Thoracic aorta (tissue), 2 donors: ENCODE results near the gene SH3GLB2. TPM values are rescaled to one million over a fixed set of nuclear protein-coding genes. Genes with fewer than 3 reads are reported as not detected.
A peak's percentile ranks its signal among the peaks of the same experiment; 100 is the strongest.

Experiments used
- ATAC-seq: fragments of 150-250 bp; one replicate; pipeline ENCODE4 v1.8.0; 2017; ENCODE audit warnings: low read depth; ENCODE audit not compliant: insufficient number of reproducible peaks, low FRiP score
- DNase-seq: peaks from one replicate; pipeline ENCODE4 v3.0.0-alpha.2; 2020; ENCODE audit warnings: low spot score
- H3K27ac ChIP-seq, 2 donors: fragments of 200-600 bp; sonication (generic); 1 replicate in 1 of 2; 2 replicates in 1 of 2; pipeline ENCODE4 v1.5.1; 2016; ENCODE audit warnings: mild to moderate bottlenecking in 2 of 2, moderate library complexity in 2 of 2
- H3K27me3 ChIP-seq: fragments of 200-600 bp; sonication (generic); replicated peaks from 2 replicates; pipeline ENCODE4 v1.6.0; 2016; ENCODE audit warnings: mild to moderate bottlenecking; ENCODE audit not compliant: insufficient read depth
- H3K36me3 ChIP-seq: fragments of 200-600 bp; sonication (generic); one replicate; pipeline ENCODE4 v1.5.1; 2016
- H3K4me1 ChIP-seq, 2 donors: fragments of 200-600 bp; sonication (generic); 1 replicate in 1 of 2; 2 replicates in 1 of 2; pipeline versions ENCODE4 v1.5.1 to v1.6.0; 2016; ENCODE audit warnings: low read depth in 2 of 2, mild to moderate bottlenecking in 1 of 2; ENCODE audit not compliant: control insufficient read depth in 1 of 2
- H3K4me3 ChIP-seq: fragments of 200-600 bp; sonication (generic); 2 replicates; pipeline ENCODE4 v1.5.1; 2016; ENCODE audit warnings: mild to moderate bottlenecking
- H3K9me3 ChIP-seq: fragments of 200-600 bp; sonication (generic); 2 replicates; pipeline ENCODE4 v1.5.1; 2016
- CTCF ChIP-seq: fragments of 200-600 bp; sonication (generic); IDR thresholded peaks from one replicate; pipeline ENCODE4 v1.5.1; 2019; ENCODE audit warnings: antibody characterized with exemption
- total RNA-seq, 2 donors: library from RNA; depleted of rRNA; stranded (reverse); fragments of >200 nt; gene quantifications; one replicate each; pipeline versions ENCODE4 v1.1.0 to v1.2.3, GENCODE V29; 2016

The SH3GLB2 gene
- total RNA-seq, 2 donors from 2014 or later, result 101 to 184 TPM

DNA sequence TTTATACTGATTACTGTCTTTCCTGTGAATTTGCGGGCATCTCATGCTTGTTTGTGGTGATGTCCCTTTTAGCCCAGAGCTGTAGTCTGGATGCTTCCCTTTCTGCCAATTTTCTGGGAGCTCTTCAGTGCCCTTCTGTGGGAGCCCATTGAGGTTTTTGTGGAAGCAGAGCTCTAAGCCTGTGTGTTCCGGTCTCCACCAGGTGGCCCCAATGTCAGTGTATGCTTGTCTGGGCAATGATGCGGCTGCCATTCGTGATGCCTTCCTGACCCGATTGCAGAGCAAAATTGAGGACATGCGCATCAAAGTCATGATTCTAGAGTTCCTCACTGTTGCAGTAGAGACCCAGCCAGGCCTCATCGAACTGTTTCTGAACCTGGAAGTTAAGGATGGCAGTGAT lies 35.1 kb downstream of the SH3GLB2 start:
- H3K27ac ChIP-seq, result no peak overlapping the region
- no peaks in the 10 kb centered on the region for H3K9me3 ChIP-seq
- no peaks in the 10 kb centered on the region for H3K27me3 ChIP-seq
- no peak for ATAC-seq
- no peak overlapping the region for H3K4me3 ChIP-seq
- no peak for TF ChIP-seq CTCF
- peaks cover 47% of the 10 kb centered on the region for H3K36me3 ChIP-seq
- DNase-seq, result no peak
- H3K4me1 ChIP-seq, result peaks cover 0 to 6% of the 10 kb centered on the region in 2 donors

DNA sequence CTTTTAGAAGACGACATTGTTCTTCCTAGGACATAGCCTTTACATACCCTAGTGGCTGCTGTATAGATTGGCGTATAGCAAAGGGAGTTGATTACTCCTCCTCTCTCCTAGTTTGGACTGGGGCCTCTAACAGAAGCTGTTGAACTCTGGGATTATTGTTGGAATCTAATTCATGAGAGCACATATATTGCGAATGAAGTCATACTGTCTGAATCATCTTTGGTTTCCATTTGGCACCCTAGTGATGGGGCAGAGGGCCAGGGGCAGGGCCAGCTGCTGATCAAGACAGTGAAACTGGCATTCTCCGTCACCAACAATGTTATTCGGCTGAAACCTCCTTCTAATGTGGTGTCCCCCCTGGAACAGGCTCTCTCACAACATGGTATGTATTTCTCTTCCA lies 40.3 kb downstream of the SH3GLB2 start:
- H3K27ac ChIP-seq, result peak overlapping the region; percentile 68 to 80

DNA sequence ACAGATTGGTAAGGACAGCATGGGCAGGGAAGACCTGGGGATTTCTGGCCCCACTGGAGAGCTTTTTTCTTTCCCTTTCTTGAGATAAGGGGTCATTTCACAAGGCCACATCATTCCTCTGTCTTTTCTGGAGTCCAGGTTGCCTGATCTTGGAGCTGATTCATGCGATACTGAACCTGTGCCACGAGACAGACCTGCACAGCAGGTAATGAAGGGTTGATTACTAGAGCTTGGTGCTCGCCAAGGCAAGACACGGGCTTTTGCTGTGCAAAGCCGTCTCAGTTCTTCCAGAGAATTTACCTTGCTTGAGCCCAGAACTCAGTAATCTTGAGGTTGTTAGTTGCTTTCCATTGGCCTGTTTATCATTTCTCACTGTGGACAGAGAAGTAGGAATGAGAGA lies 41.5 kb downstream of the SH3GLB2 start:
- DNase-seq, result no peak
- peaks cover 58% of the 10 kb centered on the region for H3K36me3 ChIP-seq
- ATAC-seq, result no peak
- no peak for TF ChIP-seq CTCF
- H3K4me1 ChIP-seq, result peaks cover 2 to 21% of the 10 kb centered on the region in 2 donors
- H3K27me3 ChIP-seq, result no peaks in the 10 kb centered on the region
- no peak overlapping the region for H3K4me3 ChIP-seq
- H3K27ac ChIP-seq, result peak overlapping the region in 1 of 2 donors; percentile 24
- no peaks in the 10 kb centered on the region for H3K9me3 ChIP-seq

More for the DNA sequence above, 40.3 kb downstream of the SH3GLB2 start:
- Histone ChIP-seq H3K36me3 (peaks cover 46% of the 10 kb centered on the region), H3K27me3 (no peaks in the 10 kb centered on the region), H3K4me1 (peaks cover 2 to 21% of the 10 kb centered on the region in 2 donors), H3K9me3 (no peaks in the 10 kb centered on the region), H3K4me3 (peak overlapping the region; percentile 51)
- peak; percentile 85 for ATAC-seq
- peak; percentile 30 for DNase-seq
- no peak for TF ChIP-seq CTCF

DNA sequence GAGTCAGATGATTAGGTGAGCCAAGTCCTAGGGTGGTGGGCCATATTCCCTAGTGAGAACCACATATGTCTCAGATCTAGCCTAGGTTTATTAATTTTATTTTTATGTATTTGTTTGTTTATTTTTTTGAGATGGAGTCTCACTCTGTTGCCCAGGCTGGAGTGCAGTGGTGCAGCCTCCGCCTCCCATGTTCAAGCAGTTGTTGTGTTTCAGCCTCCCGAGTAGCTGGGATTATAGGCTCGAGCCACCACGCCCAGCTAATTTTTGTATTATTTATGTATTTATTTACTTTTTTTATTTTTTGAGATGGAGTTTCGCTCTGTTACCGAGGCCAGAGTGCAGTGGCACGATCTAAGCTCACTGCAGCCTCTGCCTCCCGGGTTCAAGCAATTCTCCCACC lies 44.6 kb downstream of the SH3GLB2 start:
- no peak for TF ChIP-seq CTCF
- ATAC-seq, result no peak
- no peaks in the 10 kb centered on the region for H3K27me3 ChIP-seq
- peaks cover 2 to 16% of the 10 kb centered on the region in 2 donors for H3K4me1 ChIP-seq
- peaks cover 65% of the 10 kb centered on the region for H3K36me3 ChIP-seq
- no peak for DNase-seq
- H3K9me3 ChIP-seq, result no peaks in the 10 kb centered on the region
- no peak overlapping the region for H3K4me3 ChIP-seq
- H3K27ac ChIP-seq, result no peak overlapping the region

- no peaks in the 10 kb centered on the region for H3K27me3 ChIP-seq
- peaks cover 68% of the 10 kb centered on the region for H3K36me3 ChIP-seq
- H3K9me3 ChIP-seq, result no peaks in the 10 kb centered on the region
- no peak for TF ChIP-seq CTCF
- DNase-seq (no peak), ATAC-seq (no peak)
- H3K4me3 ChIP-seq, result no peak overlapping the region
- no peaks in the 10 kb centered on the region for H3K4me1 ChIP-seq
- H3K27ac ChIP-seq, result no peak overlapping the region
These were observed 49.0 kb downstream of the SH3GLB2 start for GRCh38 chr9:128979111-128979510.
